ENCODE data around the gene ATXN7L1. TPM values are rescaled to one million over a fixed set of nuclear protein-coding genes. Genes with fewer than 3 reads are reported as not detected.

The ATXN7L1 gene
- total RNA-seq, 1 donor from 2014 or later, result 7.6 TPM

- no peak for DNase-seq (ENCODE audit: low read depth)
These were observed 199.0 kb downstream of the ATXN7L1 start for GRCh38 chr7:105677410-105677730.

GRCh38 chr7:105675934-105676371, 200.4 kb downstream of the ATXN7L1 start:
- no peak for DNase-seq (ENCODE audit: low read depth)

- DNase-seq (ENCODE audit: low read depth), result no peak
These were observed 202.0 kb downstream of the ATXN7L1 start for GRCh38 chr7:105674200-105674920.

- peak; percentile 76 for DNase-seq (ENCODE audit: low read depth)
These were observed 202.9 kb downstream of the ATXN7L1 start for GRCh38 chr7:105673367-105674084.

- DNase-seq (ENCODE audit: low read depth), result no peak
These were observed 203.6 kb downstream of the ATXN7L1 start for GRCh38 chr7:105672801-105673200.

GRCh38 chr7:105666324-105666723, 210.1 kb downstream of the ATXN7L1 start:
- no peak for DNase-seq (ENCODE audit: low read depth)

GRCh38 chr7:105665684-105666083, 210.7 kb downstream of the ATXN7L1 start:
- DNase-seq (ENCODE audit: low read depth), result no peak

GRCh38 chr7:105664816-105665525, 211.4 kb downstream of the ATXN7L1 start:
- DNase-seq (ENCODE audit: low read depth), result peak; percentile 46

GRCh38 chr7:105662998-105663397, 213.4 kb downstream of the ATXN7L1 start:
- DNase-seq (ENCODE audit: low read depth), result no peak

- DNase-seq (ENCODE audit: low read depth), result no peak
These were observed 214.8 kb downstream of the ATXN7L1 start for GRCh38 chr7:105661625-105662024.

GRCh38 chr7:105656922-105657521, 219.4 kb downstream of the ATXN7L1 start:
- DNase-seq (ENCODE audit: low read depth), result peak; percentile 54

GRCh38 chr7:105655500-105656380, 220.7 kb downstream of the ATXN7L1 start:
- DNase-seq (ENCODE audit: low read depth), result no peak

GRCh38 chr7:105655067-105655466, 221.3 kb downstream of the ATXN7L1 start:
- peak; percentile 47 for DNase-seq (ENCODE audit: low read depth)

GRCh38 chr7:105654095-105654686, 222.2 kb downstream of the ATXN7L1 start:
- DNase-seq (ENCODE audit: low read depth), result no peak

- DNase-seq (ENCODE audit: low read depth), result no peak
These were observed 222.9 kb downstream of the ATXN7L1 start for GRCh38 chr7:105653441-105654005.

GRCh38 chr7:105652359-105652993, 223.9 kb downstream of the ATXN7L1 start:
- peak; percentile 59 for DNase-seq (ENCODE audit: low read depth)

- DNase-seq (ENCODE audit: low read depth), result no peak
These were observed 224.6 kb downstream of the ATXN7L1 start for GRCh38 chr7:105651798-105652197.

- no peak for DNase-seq (ENCODE audit: low read depth)
These were observed 225.9 kb downstream of the ATXN7L1 start for GRCh38 chr7:105650382-105650970.

GRCh38 chr7:105649727-105650381, 226.5 kb downstream of the ATXN7L1 start:
- DNase-seq (ENCODE audit: low read depth), result no peak

Measured in renal cortical epithelial cell (primary cell).